ENCODE measurements around the gene GSS. TPM values are rescaled to one million over a fixed set of nuclear protein-coding genes. Genes with fewer than 3 reads are reported as not detected.

Gene GSS
- total RNA-seq, 4 donors from 2014 or later, result 56.5 to 86.7 (median 75.2) TPM

DNA sequence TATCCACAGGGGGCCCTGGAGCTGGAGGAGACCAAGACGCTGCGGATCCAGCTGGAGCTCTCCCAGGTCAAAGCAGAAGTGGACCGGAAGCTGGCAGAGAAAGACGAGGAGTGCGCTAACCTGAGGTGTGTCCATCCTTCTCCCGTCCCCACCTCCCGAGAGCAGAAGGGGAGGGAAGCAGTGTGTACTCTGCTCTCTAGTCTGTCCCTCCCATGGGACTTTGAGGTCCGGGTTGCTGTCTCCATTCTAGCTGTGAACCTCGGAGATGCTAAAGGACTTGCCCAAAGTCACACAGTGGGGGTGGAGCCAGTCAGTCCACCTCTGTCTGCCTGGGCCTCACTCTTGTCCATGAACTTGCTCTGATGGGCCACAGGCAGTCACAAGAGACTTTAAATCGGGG is 44.2 kb upstream of the GSS start:
- TF ChIP-seq POLR2AphosphoS5 (IDR thresholded peaks at IDR 0.05) (no peak), EP300 (IDR thresholded peaks at IDR 0.05) (no peak), POLR2A (IDR thresholded peaks at IDR 0.05) (no peak)
- TF ChIP-seq, protein P1, sequence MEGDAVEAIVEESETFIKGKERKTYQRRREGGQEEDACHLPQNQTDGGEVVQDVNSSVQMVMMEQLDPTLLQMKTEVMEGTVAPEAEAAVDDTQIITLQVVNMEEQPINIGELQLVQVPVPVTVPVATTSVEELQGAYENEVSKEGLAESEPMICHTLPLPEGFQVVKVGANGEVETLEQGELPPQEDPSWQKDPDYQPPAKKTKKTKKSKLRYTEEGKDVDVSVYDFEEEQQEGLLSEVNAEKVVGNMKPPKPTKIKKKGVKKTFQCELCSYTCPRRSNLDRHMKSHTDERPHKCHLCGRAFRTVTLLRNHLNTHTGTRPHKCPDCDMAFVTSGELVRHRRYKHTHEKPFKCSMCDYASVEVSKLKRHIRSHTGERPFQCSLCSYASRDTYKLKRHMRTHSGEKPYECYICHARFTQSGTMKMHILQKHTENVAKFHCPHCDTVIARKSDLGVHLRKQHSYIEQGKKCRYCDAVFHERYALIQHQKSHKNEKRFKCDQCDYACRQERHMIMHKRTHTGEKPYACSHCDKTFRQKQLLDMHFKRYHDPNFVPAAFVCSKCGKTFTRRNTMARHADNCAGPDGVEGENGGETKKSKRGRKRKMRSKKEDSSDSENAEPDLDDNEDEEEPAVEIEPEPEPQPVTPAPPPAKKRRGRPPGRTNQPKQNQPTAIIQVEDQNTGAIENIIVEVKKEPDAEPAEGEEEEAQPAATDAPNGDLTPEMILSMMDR (IDR thresholded peaks at IDR 0.05), result no peak
- Histone ChIP-seq H3K27me3 (no peaks in the 10 kb centered on the region), H3K4me3 (no peak overlapping the region), H3K9me3 (no peaks in the 10 kb centered on the region), H3K27ac (no peak overlapping the region), H3K36me3 (peaks cover 88% of the 10 kb centered on the region), H3K4me1 (peaks cover 8% of the 10 kb centered on the region)
- DNase-seq (ENCODE audit: low spot score in 2 of 2), result no peak
- 89% methylated on average over 8 of the region's 10 CpGs for WGBS

DNA sequence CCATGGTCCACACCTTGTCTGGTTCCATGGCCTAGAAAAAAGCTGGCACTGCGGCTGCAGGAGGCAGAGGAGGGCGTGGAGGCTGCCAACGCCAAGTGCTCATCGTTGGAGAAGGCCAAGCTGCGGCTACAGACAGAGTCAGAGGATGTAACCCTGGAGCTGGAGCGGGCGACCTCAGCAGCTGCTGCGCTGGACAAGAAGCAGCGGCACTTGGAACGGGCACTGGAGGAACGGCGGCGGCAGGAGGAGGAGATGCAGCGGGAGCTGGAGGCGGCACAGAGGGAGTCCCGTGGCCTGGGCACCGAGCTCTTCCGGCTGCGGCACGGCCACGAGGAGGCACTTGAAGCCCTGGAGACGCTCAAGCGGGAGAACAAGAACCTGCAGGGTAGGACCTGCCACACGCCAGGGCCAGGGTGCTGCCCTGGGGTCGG is 43.4 kb upstream of the GSS start:
- no peak overlapping the region for H3K4me3 ChIP-seq
- 85% methylated on average over 25 of the region's 25 CpGs for WGBS
- TF ChIP-seq POLR2AphosphoS5 (IDR thresholded peaks at IDR 0.05), result no peak
- TF ChIP-seq, protein P1 (IDR thresholded peaks at IDR 0.05), result no peak
- TF ChIP-seq EP300 (IDR thresholded peaks at IDR 0.05), result no peak
- no peak for TF ChIP-seq POLR2A (IDR thresholded peaks at IDR 0.05)
- no peak for DNase-seq (ENCODE audit: low spot score in 2 of 2)
- no peak overlapping the region for H3K27ac ChIP-seq
- no peaks in the 10 kb centered on the region for H3K9me3 ChIP-seq
- peaks cover 84% of the 10 kb centered on the region for H3K36me3 ChIP-seq
- H3K4me1 ChIP-seq, result peaks cover 8% of the 10 kb centered on the region
- H3K27me3 ChIP-seq, result no peaks in the 10 kb centered on the region

DNA sequence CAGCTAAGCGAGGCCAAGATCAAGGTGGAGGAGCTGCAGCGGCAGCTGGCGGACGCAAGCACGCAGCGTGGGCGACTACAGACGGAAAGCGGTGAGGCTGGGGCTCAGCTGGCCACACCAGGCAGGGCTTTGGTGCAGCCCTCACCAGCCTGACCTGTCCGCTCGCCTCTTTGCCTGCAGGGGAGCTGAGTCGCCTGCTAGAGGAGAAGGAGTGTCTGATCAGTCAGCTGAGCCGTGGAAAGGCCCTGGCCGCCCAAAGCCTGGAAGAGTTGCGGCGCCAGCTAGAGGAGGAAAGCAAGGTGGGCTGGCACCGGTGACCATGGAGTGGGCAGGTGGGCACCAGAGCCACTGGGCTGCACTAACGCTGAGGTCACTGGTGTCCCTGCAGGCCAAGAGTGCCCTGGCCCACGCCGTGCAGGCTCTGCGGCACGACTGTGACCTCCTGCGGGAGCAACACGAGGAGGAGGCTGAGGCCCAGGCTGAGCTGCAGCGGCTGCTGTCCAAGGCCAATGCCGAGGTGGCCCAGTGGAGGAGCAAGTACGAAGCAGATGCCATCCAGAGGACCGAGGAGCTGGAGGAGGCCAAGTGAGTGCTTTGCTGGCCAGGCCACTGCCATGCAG is 42.8 kb upstream of the GSS start:
- Histone ChIP-seq H3K9me3 (no peaks in the 10 kb centered on the region), H3K36me3 (peaks cover 84% of the 10 kb centered on the region), H3K4me3 (no peak overlapping the region), H3K4me1 (peaks cover 8% of the 10 kb centered on the region), H3K27me3 (no peaks in the 10 kb centered on the region), H3K27ac (no peak overlapping the region)
- TF ChIP-seq, protein P1 (IDR thresholded peaks at IDR 0.05), result no peak
- TF ChIP-seq POLR2AphosphoS5 (IDR thresholded peaks at IDR 0.05) (no peak), EP300 (IDR thresholded peaks at IDR 0.05) (no peak), POLR2A (IDR thresholded peaks at IDR 0.05) (no peak)
- DNase-seq (ENCODE audit: low spot score in 2 of 2), result no peak
- 90% methylated on average over 28 of the region's 28 CpGs for WGBS

DNA sequence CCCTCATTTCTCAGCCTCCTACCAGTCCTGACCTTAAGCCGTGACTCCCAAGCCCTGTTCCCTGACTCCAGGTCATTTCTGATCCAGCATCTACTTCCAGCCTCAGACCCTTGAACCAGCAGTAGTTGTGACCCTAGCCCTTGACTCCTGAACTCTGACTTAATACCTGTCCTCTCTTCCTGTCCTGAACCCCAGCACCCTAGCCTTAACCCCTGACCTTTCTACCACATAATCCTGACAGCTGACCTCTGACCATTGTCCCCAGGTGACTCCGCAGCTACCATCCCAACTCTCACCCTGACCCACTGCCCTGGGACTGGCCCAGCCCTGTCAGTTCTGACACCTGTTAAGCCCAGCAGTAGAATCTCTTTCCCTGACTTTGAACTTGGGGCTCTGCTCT is 42.2 kb upstream of the GSS start:
- Histone ChIP-seq H3K4me1 (peaks cover 8% of the 10 kb centered on the region), H3K4me3 (no peak overlapping the region), H3K9me3 (no peaks in the 10 kb centered on the region), H3K27me3 (no peaks in the 10 kb centered on the region), H3K36me3 (peaks cover 81% of the 10 kb centered on the region), H3K27ac (no peak overlapping the region)
- TF ChIP-seq POLR2A (IDR thresholded peaks at IDR 0.05) (no peak), POLR2AphosphoS5 (IDR thresholded peaks at IDR 0.05) (no peak), EP300 (IDR thresholded peaks at IDR 0.05) (no peak)
- TF ChIP-seq, protein P1 (IDR thresholded peaks at IDR 0.05), result no peak
- no peak for DNase-seq (ENCODE audit: low spot score in 2 of 2)
- 100% methylated on average over 2 of the region's 2 CpGs for WGBS

DNA sequence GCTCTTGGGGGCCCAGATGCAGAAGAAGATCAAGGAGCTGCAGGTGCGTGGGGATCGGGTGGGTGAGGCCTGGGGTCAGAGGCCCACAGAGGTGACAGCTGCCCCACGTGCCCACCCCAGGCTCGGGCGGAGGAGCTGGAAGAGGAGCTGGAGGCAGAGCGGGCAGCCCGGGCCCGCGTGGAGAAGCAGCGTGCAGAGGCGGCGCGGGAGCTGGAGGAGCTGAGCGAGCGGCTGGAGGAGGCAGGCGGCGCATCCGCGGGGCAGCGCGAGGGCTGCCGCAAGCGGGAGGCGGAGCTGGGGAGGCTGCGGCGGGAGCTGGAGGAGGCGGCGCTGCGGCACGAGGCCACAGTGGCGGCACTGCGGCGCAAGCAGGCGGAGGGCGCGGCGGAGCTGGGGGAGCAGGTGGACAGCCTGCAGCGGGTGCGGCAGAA is 41.5 kb upstream of the GSS start:
- DNase-seq (ENCODE audit: low spot score in 2 of 2), result no peak
- no peak overlapping the region for H3K27ac ChIP-seq
- no peak for TF ChIP-seq POLR2A (IDR thresholded peaks at IDR 0.05)
- no peak for TF ChIP-seq POLR2AphosphoS5 (IDR thresholded peaks at IDR 0.05)
- TF ChIP-seq, protein P1 (IDR thresholded peaks at IDR 0.05), result no peak
- 52% methylated on average over 37 of the region's 39 CpGs for WGBS
- H3K4me3 ChIP-seq, result no peak overlapping the region
- H3K4me1 ChIP-seq, result peaks cover 8% of the 10 kb centered on the region
- H3K36me3 ChIP-seq, result peaks cover 75% of the 10 kb centered on the region
- H3K9me3 ChIP-seq, result no peaks in the 10 kb centered on the region
- H3K27me3 ChIP-seq, result no peaks in the 10 kb centered on the region
